HepG2 (cell line): ENCODE measurements around the gene TP53I3. TPM values are rescaled to one million over a fixed set of nuclear protein-coding genes. Genes with fewer than 3 reads are reported as not detected.

Source experiments
- ARNT2 ChIP-seq: sonication (generic); formaldehyde crosslinking; IDR thresholded peaks from 2 replicates; pipeline ENCODE4 v1.8.0; 2022; ENCODE audit warnings: mild to moderate bottlenecking, low read depth, missing genetic modification reagents, moderate library complexity
- CBX2 ChIP-seq, 2 experiments: fragments of 200-600 bp in 1 of 2; sonication (generic); formaldehyde crosslinking in 1 of 2; IDR thresholded peaks; 2 replicates each; pipeline versions ENCODE4 v1.7.0 to v1.8.1; 2018 to 2022; ENCODE audit warnings: low read depth in 2 of 2, low read length in 1 of 2, mild to moderate bottlenecking in 1 of 2, missing genetic modification reagents in 1 of 2
- DBP ChIP-seq: sonication (generic); formaldehyde crosslinking; IDR thresholded peaks from 2 replicates; pipeline ENCODE4 v1.4.0; 2020; ENCODE audit warnings: missing genetic modification reagents; ENCODE audit errors: not compliant biosample characterization
- FOSL1 ChIP-seq: sonication (generic); formaldehyde crosslinking; IDR thresholded peaks from 2 replicates; pipeline ENCODE4 v1.9.0; 2021; ENCODE audit warnings: missing genetic modification reagents, borderline replicate concordance
- HOXA3 ChIP-seq: sonication (generic); formaldehyde crosslinking; IDR thresholded peaks from 2 replicates; pipeline ENCODE4 v1.5.0; 2020; ENCODE audit warnings: missing genetic modification reagents
- HOXA7 ChIP-seq: sonication (generic); formaldehyde crosslinking; IDR thresholded peaks from 2 replicates; pipeline ENCODE4 v1.8.1; 2022; ENCODE audit warnings: mild to moderate bottlenecking, missing genetic modification reagents, moderate library complexity
- LCORL ChIP-seq, 2 experiments: fragments of 450-650 bp in 1 of 2; sonication (generic) in 1 of 2; formaldehyde crosslinking in 1 of 2; IDR thresholded peaks; 2 replicates each; pipeline versions ENCODE4 v1.5.0 to v1.6.1; 2017 to 2020; ENCODE audit warnings: antibody characterized with exemption in 1 of 2, missing genetic modification reagents in 1 of 2
- PBX2 ChIP-seq: IDR thresholded peaks from 2 replicates; pipeline ENCODE4 v1.6.1; 2016; ENCODE audit warnings: control low read depth
- POLR2A ChIP-seq, 2 experiments: IDR thresholded peaks; 2 replicates each; pipeline ENCODE4 v1.6.1; 2011; ENCODE audit warnings: low read depth in 2 of 2, low read length in 2 of 2, mild to moderate bottlenecking in 1 of 2, moderate library complexity in 1 of 2; ENCODE audit not compliant: insufficient read depth in 1 of 2
- PPARG ChIP-seq: conservative IDR thresholded peaks from 2 replicates; pipeline ENCODE4 v1.6.1; 2016; ENCODE audit warnings: missing biosample characterization, missing genetic modification reagents
- PTBP1 ChIP-seq: fragments of 200-400 bp; formaldehyde crosslinking; IDR thresholded peaks from 2 replicates; pipeline ENCODE4 v1.6.1; 2018; ENCODE audit warnings: low read length, low read depth; ENCODE audit not compliant: poor library complexity, severe bottlenecking
- SIN3B ChIP-seq: fragments of 150-350 bp; IDR thresholded peaks from 2 replicates; pipeline ENCODE4 v1.6.1; 2014; ENCODE audit warnings: low read length
- SIX4 ChIP-seq: sonication (generic); formaldehyde crosslinking; IDR thresholded peaks from 2 replicates; pipeline ENCODE4 v1.4.0; 2020; ENCODE audit warnings: missing genetic modification reagents
- SRSF9 ChIP-seq: fragments of 200-400 bp; formaldehyde crosslinking; IDR thresholded peaks from 2 replicates; pipeline ENCODE4 v1.6.1; 2018; ENCODE audit warnings: borderline replicate concordance, mild to moderate bottlenecking, low read depth, low read length; ENCODE audit not compliant: insufficient read depth, poor library complexity, severe bottlenecking
- TGIF2 ChIP-seq: IDR thresholded peaks from 2 replicates; pipeline ENCODE4 v1.6.1; 2016; ENCODE audit warnings: control low read depth, missing compliant biosample characterization
- XBP1 ChIP-seq: sonication (generic); formaldehyde crosslinking; IDR thresholded peaks from 2 replicates; pipeline ENCODE4 v1.5.0; 2020; ENCODE audit warnings: missing genetic modification reagents
- ZBTB7A ChIP-seq: sonication (generic); formaldehyde crosslinking; IDR thresholded peaks from 2 replicates; pipeline ENCODE4 v1.8.0; 2022; ENCODE audit warnings: mild to moderate bottlenecking, missing genetic modification reagents
- ZNF484 ChIP-seq: sonication (generic); formaldehyde crosslinking; IDR thresholded peaks from 2 replicates; pipeline ENCODE4 v1.5.1; 2020; ENCODE audit warnings: mild to moderate bottlenecking, low read depth, missing genetic modification reagents, borderline replicate concordance
- ZNF788 ChIP-seq: sonication (generic); formaldehyde crosslinking; IDR thresholded peaks from 2 replicates; pipeline ENCODE4 v1.5.0; 2020; ENCODE audit warnings: mild to moderate bottlenecking, missing genetic modification reagents, borderline replicate concordance
- ZSCAN29 ChIP-seq: sonication (generic); formaldehyde crosslinking; conservative IDR thresholded peaks from 2 replicates; pipeline ENCODE4 v1.4.0; 2020; ENCODE audit warnings: mild to moderate bottlenecking, missing genetic modification reagents
- polyA plus RNA-seq, 8 experiments: library from polyadenylated mRNA; depleted of rRNA in 3 of 8; stranded (reverse) in 7 of 8; unstranded in 1 of 8; fragments of >200 nt; fragmentation: Illumina TruSeq in 4 of 8; extraction: Trizol in 4 of 8; gene quantifications; 2 replicates each; pipeline versions ENCODE4 v1.2.1 to v1.2.3, GENCODE V29; 2011 to 2016; ENCODE audit warnings: low read depth in 4 of 8, missing spikeins in 1 of 8, mixed read lengths in 1 of 8; ENCODE audit not compliant: insufficient read depth in 1 of 8
- total RNA-seq, 5 experiments: library from RNA; depleted of rRNA; stranded (reverse); fragments of >200 nt; fragmentation: Illumina TruSeq; extraction: Trizol; gene quantifications; 2 replicates each; pipeline ENCODE4 v1.2.3, GENCODE V29; 2016; ENCODE audit warnings: low read depth in 1 of 5
- TF ChIP-seq, protein P1 (sequence below): sonication (generic); formaldehyde crosslinking; IDR thresholded peaks from 2 replicates; pipeline ENCODE4 v1.8.0; 2022; ENCODE audit warnings: missing genetic modification reagents, mild to moderate bottlenecking, borderline replicate concordance
- TF ChIP-seq, protein P2 (sequence below): sonication (generic); formaldehyde crosslinking; IDR thresholded peaks from 2 replicates; pipeline ENCODE4 v1.4.0; 2020; ENCODE audit warnings: missing genetic modification reagents, low read depth, mild to moderate bottlenecking, borderline replicate concordance
- TF ChIP-seq, protein P3 (sequence below), 2 experiments: sonication (generic) in 1 of 2; formaldehyde crosslinking in 1 of 2; IDR thresholded peaks; 2 replicates each; pipeline versions ENCODE4 v1.4.0 to v1.6.1; 2018 to 2020; ENCODE audit warnings: missing genetic modification reagents in 2 of 2, borderline replicate concordance in 1 of 2, low read depth in 1 of 2, mild to moderate bottlenecking in 1 of 2, missing biosample characterization in 1 of 2

The TP53I3 gene
- total and polyA plus RNA-seq, 2 of the 13 experiments (the other 11 are each of a cell fraction or from before 2014, with no cell fraction given): 25.0 to 44.1 TPM

DNA sequence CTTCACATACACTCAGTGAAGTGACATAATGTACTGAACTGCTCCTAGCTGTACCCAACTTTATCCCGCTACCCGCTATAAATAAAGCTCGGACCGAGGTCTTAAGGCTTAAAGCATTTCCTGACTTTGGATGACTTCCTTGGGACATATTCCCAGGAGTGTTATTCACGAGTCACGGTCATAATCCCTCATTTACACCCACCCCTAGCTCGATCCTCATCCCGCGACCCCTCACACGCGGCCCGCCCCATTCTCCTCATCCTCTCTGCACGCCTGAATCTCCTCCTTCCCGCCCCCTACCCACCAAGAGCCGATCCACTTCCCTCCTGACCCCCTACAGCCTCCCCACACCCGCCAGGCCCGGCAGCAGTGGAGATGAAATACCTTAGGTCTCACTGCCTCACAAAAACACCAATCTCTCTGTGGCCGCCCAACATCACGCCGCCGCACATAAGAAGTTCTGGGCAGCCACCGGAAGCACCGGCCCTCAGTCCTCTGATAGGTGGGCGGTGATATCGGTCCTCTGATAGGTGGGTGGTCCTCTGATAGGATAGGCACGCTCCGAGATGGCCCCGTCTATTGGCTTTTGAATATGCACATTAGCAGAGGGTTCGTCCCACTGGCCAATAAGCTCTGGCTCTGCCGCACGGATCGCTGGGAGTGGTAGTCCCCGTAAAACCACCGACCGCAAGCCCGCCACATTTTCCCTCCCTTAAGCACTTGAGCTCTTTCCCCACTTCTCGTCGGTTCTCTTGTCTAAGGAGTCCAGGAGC is 37.5 kb downstream of the TP53I3 start, which contains the start of gene WDCP (continued):
- TF ChIP-seq PBX2 (CRISPR knock-in tag) (peak; percentile 74), CBX2 (IDR thresholded peaks at IDR 0.05; ENCODE audit: low read depth, low read length) (no peak), CBX2 (CRISPR knock-in tag; IDR thresholded peaks at IDR 0.05; ENCODE audit: low read depth) (no peak), SRSF9 (no peak), ZBTB7A (CRISPR knock-in tag) (peak; percentile 82; the same call in 1 of the 2 replicates), SIN3B (peak; percentile 63; the same call in 1 of the 2 replicates), ZSCAN29 (CRISPR knock-in tag) (no peak), TGIF2 (CRISPR knock-in tag) (no peak; the same call in 1 of the 2 replicates), SIX4 (CRISPR knock-in tag) (no peak), POLR2A (IDR thresholded peaks at IDR 0.05; ENCODE audit: insufficient read depth in 1 of 2, low read depth in 2 of 2, low read length in 2 of 2) (peak; percentile 93 to 97), LCORL (IDR thresholded peaks at IDR 0.05) (no peak), LCORL (CRISPR knock-in tag; IDR thresholded peaks at IDR 0.05) (peak; percentile 27; the same call in 1 of the 2 replicates), ARNT2 (CRISPR knock-in tag) (no peak), DBP (CRISPR knock-in tag) (no peak), FOSL1 (CRISPR knock-in tag) (no peak), XBP1 (no peak), HOXA7 (no peak), PPARG (no peak), ZNF788 (no peak), PTBP1 (peak; percentile 66), HOXA3 (CRISPR knock-in tag) (peak; percentile 56; the same call in 1 of the 2 replicates), ZNF484 (no peak)
- TF ChIP-seq, protein P1, sequence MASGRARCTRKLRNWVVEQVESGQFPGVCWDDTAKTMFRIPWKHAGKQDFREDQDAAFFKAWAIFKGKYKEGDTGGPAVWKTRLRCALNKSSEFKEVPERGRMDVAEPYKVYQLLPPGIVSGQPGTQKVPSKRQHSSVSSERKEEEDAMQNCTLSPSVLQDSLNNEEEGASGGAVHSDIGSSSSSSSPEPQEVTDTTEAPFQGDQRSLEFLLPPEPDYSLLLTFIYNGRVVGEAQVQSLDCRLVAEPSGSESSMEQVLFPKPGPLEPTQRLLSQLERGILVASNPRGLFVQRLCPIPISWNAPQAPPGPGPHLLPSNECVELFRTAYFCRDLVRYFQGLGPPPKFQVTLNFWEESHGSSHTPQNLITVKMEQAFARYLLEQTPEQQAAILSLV (CRISPR knock-in tag): peak; percentile 45; the same call in 1 of the 2 replicates
- TF ChIP-seq, protein P2, sequence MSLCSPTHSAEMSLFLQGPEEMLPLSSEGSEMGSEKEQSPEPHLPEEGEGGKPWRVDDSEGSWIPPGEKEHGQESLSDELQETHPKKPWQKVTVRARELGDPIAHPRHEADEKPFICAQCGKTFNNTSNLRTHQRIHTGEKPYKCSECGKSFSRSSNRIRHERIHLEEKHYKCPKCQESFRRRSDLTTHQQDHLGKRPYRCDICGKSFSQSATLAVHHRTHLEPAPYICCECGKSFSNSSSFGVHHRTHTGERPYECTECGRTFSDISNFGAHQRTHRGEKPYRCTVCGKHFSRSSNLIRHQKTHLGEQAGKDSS: peak; percentile 87; the same call in 1 of the 2 replicates
- TF ChIP-seq, protein P3, sequence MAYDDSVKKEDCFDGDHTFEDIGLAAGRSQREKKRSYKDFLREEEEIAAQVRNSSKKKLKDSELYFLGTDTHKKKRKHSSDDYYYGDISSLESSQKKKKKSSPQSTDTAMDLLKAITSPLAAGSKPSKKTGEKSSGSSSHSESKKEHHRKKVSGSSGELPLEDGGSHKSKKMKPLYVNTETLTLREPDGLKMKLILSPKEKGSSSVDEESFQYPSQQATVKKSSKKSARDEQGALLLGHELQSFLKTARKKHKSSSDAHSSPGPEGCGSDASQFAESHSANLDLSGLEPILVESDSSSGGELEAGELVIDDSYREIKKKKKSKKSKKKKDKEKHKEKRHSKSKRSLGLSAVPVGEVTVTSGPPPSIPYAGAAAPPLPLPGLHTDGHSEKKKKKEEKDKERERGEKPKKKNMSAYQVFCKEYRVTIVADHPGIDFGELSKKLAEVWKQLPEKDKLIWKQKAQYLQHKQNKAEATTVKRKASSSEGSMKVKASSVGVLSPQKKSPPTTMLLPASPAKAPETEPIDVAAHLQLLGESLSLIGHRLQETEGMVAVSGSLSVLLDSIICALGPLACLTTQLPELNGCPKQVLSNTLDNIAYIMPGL (CRISPR knock-in tag; IDR thresholded peaks at IDR 0.05; ENCODE audit: borderline replicate concordance in 1 of 2, low read depth in 1 of 2): peak; percentile 57 to 69
